HCT116 (cell line): ENCODE measurements around the gene PARP8. TPM values are rescaled to one million over a fixed set of nuclear protein-coding genes. Genes with fewer than 3 reads are reported as not detected.

ENCODE experiments used
- ATAC-seq: fragments of 200-7000 bp; cut with Tn5 transposase; 2 replicates; pipeline ENCODE4 v1.9.1; 2020; ENCODE audit warnings: mild to moderate bottlenecking, moderate library complexity
- BruUV-seq: library from RNA; stranded (reverse); fragments of 400-500 nt; replicated peaks from 2 replicates; lab custom pipeline; 2021; lab: Mats Ljungman, UMichigan
- CTCF ChIA-PET: fragments of 300-600 bp; sonication (Branson Sonifier 250); formaldehyde crosslinking; loops from one replicate; lab custom pipeline; 2021; ENCODE audit warnings: antibody characterized with exemption; lab: Charles Lee
- POLR2A ChIA-PET: fragments of 300-600, 350-600 bp; sonication (Branson Sonifier 250); formaldehyde crosslinking; loops from one replicate; lab custom pipeline; 2021; ENCODE audit warnings: antibody characterized with exemption; lab: Charles Lee
- RAD21 ChIA-PET, 2 experiments: fragments of 300-600 bp; sonication (Branson Sonifier 250); formaldehyde crosslinking; loops; one replicate each; lab custom pipeline; 2023; ENCODE audit warnings: low total read pairs in 2 of 2; ENCODE audit not compliant: uncharacterized antibody in 2 of 2, unreplicated experiment in 2 of 2, low non-redundant PET in 1 of 2; lab: Charles Lee
- DNase-seq: peaks from one replicate; pipeline ENCODE4 v3.0.0-alpha.2; 2010; ENCODE audit warnings: low read depth, low spot score
- H2AFZ ChIP-seq: fragments of 200-600 bp; shearing (Covaris generic), sonication (generic); 2 replicates; pipeline ENCODE4 v1.6.1; 2017; ENCODE audit warnings: low read depth, mixed run types, mixed read lengths, antibody characterized with exemption, low read length; ENCODE audit not compliant: poor library complexity, severe bottlenecking
- H3K27ac ChIP-seq: 2 replicates; pipeline ENCODE4 v1.5.1; 2012; ENCODE audit warnings: low read depth, low read length
- H3K27me3 ChIP-seq: fragments of 200-600 bp; sonication (generic); 2 replicates; pipeline ENCODE4 v1.6.1; 2016; ENCODE audit warnings: mixed run types, low read length, mixed read lengths; ENCODE audit not compliant: insufficient read depth
- H3K36me3 ChIP-seq, 2 experiments: fragments of 200-500 bp in 1 of 2; fragments of 200-600 bp in 1 of 2; sonication (Bioruptor generic) in 1 of 2; sonication (generic) in 1 of 2; 2 replicates each; pipeline versions ENCODE4 v1.5.1 to v1.6.1; 2014 to 2016; ENCODE audit warnings: low read length in 2 of 2, inconsistent platforms in 1 of 2, mixed read lengths in 1 of 2, mixed run types in 1 of 2; ENCODE audit not compliant: insufficient read depth in 2 of 2, control insufficient read depth in 1 of 2
- H3K4me1 ChIP-seq, 2 experiments: fragments of 200-600 bp in 1 of 2; sonication (generic) in 1 of 2; 2 replicates each; pipeline versions ENCODE4 v1.5.1 to v1.6.1; 2012 to 2017; ENCODE audit warnings: low read length in 2 of 2, inconsistent platforms in 1 of 2, mild to moderate bottlenecking in 1 of 2, mixed read lengths in 1 of 2, mixed run types in 1 of 2, moderate library complexity in 1 of 2; ENCODE audit not compliant: insufficient read depth in 2 of 2, control insufficient read depth in 1 of 2
- H3K4me2 ChIP-seq: fragments of 200-600 bp; sonication (generic); 2 replicates; pipeline ENCODE4 v1.6.1; 2017; ENCODE audit warnings: mixed run types, low read length, mixed read lengths
- H3K4me3 ChIP-seq, 2 experiments: fragments of 200-600 bp in 1 of 2; sonication (generic) in 1 of 2; replicated peaks in 1 of 2; 2 replicates each; pipeline ENCODE4 v1.5.1; 2011 to 2016; ENCODE audit warnings: low read length in 2 of 2, control low read depth in 1 of 2, low read depth in 1 of 2, mild to moderate bottlenecking in 1 of 2, mixed read lengths in 1 of 2, mixed run types in 1 of 2
- H3K79me2 ChIP-seq: fragments of 200-600 bp; sonication (generic); 2 replicates; pipeline ENCODE4 v1.6.1; 2017; ENCODE audit warnings: mild to moderate bottlenecking, mixed run types, low read length, moderate library complexity, mixed read lengths; ENCODE audit not compliant: insufficient read depth
- H3K9ac ChIP-seq: fragments of 200-600 bp; sonication (generic); 2 replicates; pipeline ENCODE4 v1.6.1; 2016; ENCODE audit warnings: low read length, mixed read lengths
- H3K9me2 ChIP-seq: fragments of 200-600 bp; sonication (generic), shearing (Covaris generic); 2 replicates; pipeline ENCODE4 v1.6.1; 2017; ENCODE audit warnings: mixed run types, mild to moderate bottlenecking, moderate library complexity; ENCODE audit not compliant: insufficient read depth
- H3K9me3 ChIP-seq, 2 experiments: fragments of 200-500 bp in 1 of 2; fragments of 200-600 bp in 1 of 2; sonication (Bioruptor generic) in 1 of 2; sonication (generic) in 1 of 2; 2 replicates each; pipeline ENCODE4 v1.6.1; 2014 to 2017; ENCODE audit warnings: low read length in 2 of 2, mixed read lengths in 2 of 2, inconsistent platforms in 1 of 2, low read depth in 1 of 2, mild to moderate bottlenecking in 1 of 2, mixed run types in 1 of 2, moderate library complexity in 1 of 2; ENCODE audit not compliant: control insufficient read depth in 1 of 2, insufficient read depth in 1 of 2
- H4K20me1 ChIP-seq: fragments of 200-600 bp; sonication (generic), shearing (Covaris generic); 2 replicates; pipeline ENCODE4 v1.6.1; 2017; ENCODE audit warnings: mixed run types, mild to moderate bottlenecking, moderate library complexity; ENCODE audit not compliant: insufficient read depth
- EZH2phosphoT487 ChIP-seq: fragments of 200-600 bp; IDR thresholded peaks from 2 replicates; pipeline ENCODE4 v1.6.1; 2018; ENCODE audit warnings: antibody characterized with exemption, borderline replicate concordance
- FOSL1 ChIP-seq: IDR thresholded peaks from 2 replicates; pipeline ENCODE4 v1.6.1; 2012; ENCODE audit warnings: low read depth
- JUND ChIP-seq: IDR thresholded peaks from 2 replicates; pipeline ENCODE4 v1.6.1; 2012
- MAX ChIP-seq: IDR thresholded peaks from 2 replicates; pipeline ENCODE4 v1.6.1; 2012
- POLR2A ChIP-seq: IDR thresholded peaks from 2 replicates; pipeline ENCODE4 v1.7.0; 2011; ENCODE audit warnings: borderline replicate concordance; ENCODE audit not compliant: insufficient read depth, insufficient read length; ENCODE audit errors: extremely low read depth
- POLR2AphosphoS5 ChIP-seq: IDR thresholded peaks from 2 replicates; pipeline ENCODE4 v1.6.1; 2011; ENCODE audit warnings: mild to moderate bottlenecking, low read depth, low read length, moderate library complexity
- REST ChIP-seq: IDR thresholded peaks from 2 replicates; pipeline ENCODE4 v1.6.1; 2012; ENCODE audit warnings: low read depth
- SIN3A ChIP-seq: IDR thresholded peaks from 2 replicates; pipeline ENCODE4 v1.6.1; 2012; ENCODE audit warnings: low read depth
- SRF ChIP-seq: IDR thresholded peaks from 2 replicates; pipeline ENCODE4 v1.6.1; 2012; ENCODE audit warnings: low read depth
- TCF7L2 ChIP-seq: IDR thresholded peaks from 2 replicates; pipeline ENCODE4 v1.7.0; 2011; ENCODE audit warnings: borderline replicate concordance, inconsistent platforms; ENCODE audit not compliant: insufficient read depth, insufficient read length; ENCODE audit errors: extremely low read depth
- ZFX ChIP-seq: fragments of 450-650 bp; IDR thresholded peaks from 2 replicates; pipeline ENCODE4 v1.6.1; 2017
- ZNF274 ChIP-seq: fragments of 200-500 bp; sonication (Bioruptor generic); IDR thresholded peaks from 2 replicates; pipeline ENCODE4 v1.6.1; 2014; ENCODE audit warnings: mild to moderate bottlenecking, low read depth, low read length, inconsistent platforms
- intact Hi-C: fragments of 100-400 bp; cut with micrococcal nuclease; formaldehyde crosslinking; loops from 2 replicates; pipeline ENCODE4 v1.10.0; 2022
- total RNA-seq: library from RNA; stranded (reverse); gene quantifications from one replicate; pipeline ENCODE4 v1.2.1, GENCODE V29; 2021; ENCODE audit not compliant: unreplicated experiment
- TF ChIP-seq, protein P1 (sequence below): IDR thresholded peaks from 2 replicates; pipeline ENCODE4 v1.6.1; 2012

PARP8 gene
- total RNA-seq, 1 experiment from 2014 or later: 19.0 TPM

GRCh38 chr5:50733741-50734140 lies 67.3 kb downstream of the PARP8 start:
- RAD21 ChIA-PET: no interaction called here

More at GRCh38 chr5:50733741-50734140, 67.3 kb downstream of the PARP8 start:
- ChIA-PET POLR2A (no interaction called here), CTCF (no interaction called here)
- no TSS peak for BruUV-seq
- Histone ChIP-seq H3K27me3 (no peaks in the 10 kb centered on the region), H3K9me3 (no peaks in the 10 kb centered on the region), H3K36me3 (no peaks in the 10 kb centered on the region), H3K4me3 (no peak overlapping the region), H4K20me1 (no peaks in the 10 kb centered on the region), H2AFZ (no peak overlapping the region), H3K27ac (no peak overlapping the region), H3K79me2 (no peaks in the 10 kb centered on the region), H3K4me1 (no peaks in the 10 kb centered on the region), H3K9ac (no peak overlapping the region), H3K4me2 (no peak overlapping the region), H3K9me2 (no peaks in the 10 kb centered on the region)
- ATAC-seq (no peak), DNase-seq (no peak)
- intact Hi-C loops: no loop called here
- TF ChIP-seq POLR2AphosphoS5 (no peak), MAX (no peak), REST (no peak), EZH2phosphoT487 (no peak), FOSL1 (no peak), ZFX (no peak), TCF7L2 (no peak), SIN3A (no peak), ZNF274 (no peak), JUND (no peak), POLR2A (no peak), SRF (no peak)
- TF ChIP-seq, protein P1, sequence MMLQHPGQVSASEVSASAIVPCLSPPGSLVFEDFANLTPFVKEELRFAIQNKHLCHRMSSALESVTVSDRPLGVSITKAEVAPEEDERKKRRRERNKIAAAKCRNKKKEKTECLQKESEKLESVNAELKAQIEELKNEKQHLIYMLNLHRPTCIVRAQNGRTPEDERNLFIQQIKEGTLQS: no peak
